HG02840 (cell line): ENCODE measurements around the gene TEX29.

ENCODE experiments used
- ATAC-seq: cut with Tn5 transposase; IDR thresholded peaks from one replicate; pipeline ENCODE4 v1.9.1; 2021; ENCODE audit warnings: mild to moderate bottlenecking, moderate library complexity, moderate number of reproducible peaks; ENCODE audit not compliant: unreplicated experiment, low FRiP score

TEX29 gene

DNA sequence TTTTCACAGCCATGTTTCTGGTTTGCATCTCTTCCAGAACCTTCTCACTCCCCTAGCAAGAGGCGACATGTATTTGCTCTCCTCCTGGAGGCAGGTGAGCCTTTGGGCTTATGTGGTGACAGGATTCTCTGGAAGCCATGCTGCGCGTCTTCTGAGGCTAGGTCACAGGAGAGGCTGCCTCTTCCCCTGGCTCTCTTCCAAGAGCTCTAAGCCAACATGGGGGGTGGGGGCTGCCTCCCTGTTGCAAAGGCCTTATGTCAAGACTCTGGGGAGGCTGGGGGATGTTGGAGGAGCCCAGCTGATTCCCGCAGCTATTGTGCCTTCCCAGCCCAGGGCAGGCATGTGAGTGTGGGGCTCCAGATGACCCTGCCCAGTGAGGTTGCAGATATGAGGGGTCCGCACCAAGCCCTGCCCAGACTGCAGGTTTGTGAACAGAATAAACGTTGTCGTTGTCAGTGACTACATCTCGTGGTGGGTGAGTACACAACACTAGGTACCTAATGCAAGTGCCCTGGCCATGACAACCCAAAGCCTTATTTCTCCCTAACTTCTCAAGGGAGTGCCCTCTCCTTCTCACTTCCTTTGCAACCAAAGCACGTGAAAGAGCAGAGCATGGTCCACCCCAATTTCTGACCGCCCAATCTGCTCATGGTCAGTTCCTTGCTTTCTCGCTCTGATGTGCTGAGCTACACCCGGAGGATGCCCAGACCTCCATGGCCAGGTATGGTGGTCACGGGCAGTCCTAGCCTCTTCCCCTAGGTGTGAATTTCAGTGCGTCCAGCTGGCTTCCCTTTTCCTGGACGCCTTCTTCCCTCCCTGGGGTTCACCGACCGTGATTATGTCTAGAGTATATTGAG is 44.9 kb downstream of the TEX29 start:
- ATAC-seq: no peak

DNA sequence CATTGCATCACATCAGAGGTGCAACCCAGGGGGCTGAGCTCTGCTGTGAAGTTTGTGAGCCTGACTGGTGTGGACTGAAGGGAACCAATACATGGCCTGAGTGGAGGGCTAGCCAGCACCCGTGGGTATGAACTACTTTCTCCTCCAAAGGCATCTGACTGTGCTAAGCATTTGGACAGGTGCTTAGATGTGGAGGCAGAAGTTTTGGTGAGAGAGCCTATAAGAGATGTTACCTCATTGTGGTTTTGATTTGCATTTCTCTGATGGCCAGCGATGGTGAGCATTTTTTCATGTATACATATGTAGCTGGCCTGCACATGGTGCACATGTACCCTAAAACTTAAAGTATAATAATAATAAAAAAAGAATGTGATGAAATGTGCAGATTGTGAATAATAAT is 46.9 kb downstream of the TEX29 start:
- no peak for ATAC-seq

DNA sequence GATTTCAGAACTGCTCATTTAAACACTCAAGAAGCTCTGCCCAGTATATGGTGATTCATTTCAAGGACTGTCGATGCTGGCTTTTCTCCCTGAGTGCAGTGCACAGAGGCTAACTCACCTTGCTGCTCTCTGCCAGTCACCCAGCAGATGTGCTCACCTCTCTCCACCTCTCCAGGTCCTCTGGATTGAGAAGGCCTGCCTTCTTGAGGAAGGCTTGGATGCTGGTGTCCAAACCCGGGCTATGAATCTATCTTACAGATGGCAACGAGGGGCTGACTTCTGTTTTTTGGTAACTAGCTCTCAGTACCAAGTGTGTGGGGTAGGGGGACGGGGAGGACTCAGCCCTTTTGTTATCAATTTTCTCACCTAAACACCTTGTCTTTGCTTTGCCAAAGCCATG is 47.6 kb downstream of the TEX29 start:
- no peak for ATAC-seq

DNA sequence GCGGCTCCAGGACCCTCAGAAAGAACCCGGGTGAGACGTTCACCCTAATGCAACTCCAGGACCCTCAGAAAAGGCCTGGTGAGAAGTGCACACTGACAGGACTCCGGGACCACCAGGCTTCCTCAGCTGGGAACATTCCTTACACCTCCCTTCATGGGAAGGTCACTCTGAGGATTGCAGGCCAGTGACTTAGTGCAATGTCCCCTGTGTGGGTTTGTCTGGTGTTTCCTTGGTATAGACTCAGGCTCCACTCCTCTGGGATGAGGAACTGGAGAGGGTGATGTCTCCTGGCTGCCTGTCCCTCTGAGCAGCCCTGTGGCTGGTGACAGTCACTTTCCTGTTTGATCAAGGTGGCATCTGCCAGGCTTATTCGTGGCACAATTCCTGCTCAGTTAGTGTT is 49.7 kb downstream of the TEX29 start:
- ATAC-seq: no peak

DNA sequence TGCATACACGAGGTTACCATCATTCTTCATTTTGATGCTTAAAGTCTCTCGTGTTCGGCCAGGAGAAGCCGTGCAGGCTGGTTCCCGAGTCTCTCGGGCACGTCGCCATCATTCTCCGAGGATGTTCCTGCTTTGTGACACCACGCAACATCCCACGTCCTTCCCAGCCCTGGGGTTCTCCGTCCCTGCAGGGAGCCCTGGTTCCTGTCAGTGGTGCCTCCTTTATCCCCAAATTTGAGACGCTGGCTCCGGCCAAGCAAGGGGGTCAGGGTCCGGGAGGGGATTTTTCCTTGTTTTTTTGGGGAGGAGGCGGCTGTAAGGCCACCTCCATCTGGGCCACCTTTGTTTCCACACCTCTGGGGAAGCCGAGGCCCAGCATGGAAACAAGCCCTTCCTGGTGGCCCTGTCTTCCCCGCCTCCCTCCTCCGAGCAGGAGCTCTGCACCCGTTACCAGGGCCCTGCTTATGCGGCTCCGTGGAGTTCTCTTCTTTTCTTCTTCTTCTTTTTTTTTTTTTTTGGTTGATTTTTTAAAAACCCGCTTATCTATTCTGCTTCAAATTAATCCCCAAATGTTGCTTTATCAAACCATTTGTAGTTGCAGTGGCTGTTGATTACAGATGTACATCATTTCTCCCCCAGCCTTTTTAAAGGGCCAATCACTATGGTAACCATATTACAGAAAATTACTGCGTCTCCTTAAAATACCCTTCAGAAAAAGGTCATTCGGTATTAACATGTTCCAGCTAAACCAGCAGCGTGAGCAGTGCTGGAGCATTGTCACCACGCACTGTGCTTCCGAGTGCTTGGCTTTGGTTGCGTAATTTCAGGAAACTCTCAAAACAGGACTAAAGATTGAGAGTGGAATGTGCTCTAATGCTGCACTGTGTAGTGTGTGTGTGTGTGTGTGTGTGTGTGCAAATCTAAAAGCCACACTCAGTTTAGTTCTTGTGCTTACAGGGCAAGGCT is 50.4 kb downstream of the TEX29 start:
- no peak for ATAC-seq

DNA sequence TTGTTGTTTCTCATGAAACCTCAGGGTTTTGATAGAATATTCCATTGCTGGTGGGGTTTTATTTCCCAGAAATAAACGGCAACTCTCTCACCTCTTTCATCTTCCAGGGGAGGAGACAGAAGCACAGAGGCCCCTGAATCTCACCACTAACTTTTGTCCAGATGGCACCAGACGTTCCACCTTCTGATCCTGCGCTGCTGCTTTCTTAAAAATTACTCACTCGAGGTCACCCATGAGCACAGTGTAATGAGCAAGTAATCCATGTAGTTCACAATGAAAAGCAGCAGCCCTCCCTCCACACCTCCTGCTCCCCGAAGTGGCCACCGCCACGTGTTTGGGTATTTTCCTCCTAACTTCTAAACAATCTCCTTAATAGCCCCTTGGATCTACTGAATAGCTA is 51.3 kb downstream of the TEX29 start:
- no peak for ATAC-seq

DNA sequence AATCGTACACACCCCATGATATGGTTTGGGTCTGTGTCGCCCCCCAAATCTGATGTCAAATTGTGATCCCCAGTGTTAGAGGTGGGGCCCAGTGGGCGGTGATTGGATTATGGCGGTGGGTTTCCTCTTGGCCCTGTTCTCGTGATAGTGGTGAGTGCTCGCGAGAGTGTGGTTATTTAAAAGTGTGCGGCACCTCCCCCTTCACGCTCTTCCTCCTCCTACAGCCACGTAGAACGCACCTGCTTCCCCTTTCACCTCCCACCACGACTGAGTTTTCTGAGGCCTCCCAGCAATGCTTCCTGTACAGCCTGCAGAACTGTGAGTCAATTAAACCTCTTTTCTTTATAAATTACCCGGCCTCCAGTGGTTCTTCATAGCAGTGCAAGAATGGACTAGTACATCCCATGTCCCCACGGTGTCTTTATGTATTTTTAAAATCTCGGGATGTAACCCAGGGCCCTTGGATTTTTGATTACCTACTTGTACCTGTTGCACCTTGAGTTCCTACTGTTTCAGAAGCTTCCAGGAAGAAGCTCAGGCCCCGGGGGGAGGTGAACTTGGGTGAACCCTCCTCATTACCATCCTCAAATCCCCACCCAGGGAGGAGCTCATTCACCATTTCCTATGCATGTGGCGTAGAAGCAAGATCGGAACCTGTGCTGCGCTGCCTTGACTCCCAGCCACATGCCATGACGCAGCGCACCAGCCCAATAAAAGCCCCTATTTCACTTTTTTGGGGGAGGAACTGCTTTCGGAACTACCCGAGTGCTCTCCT is 52.4 kb downstream of the TEX29 start:
- ATAC-seq: no peak

DNA sequence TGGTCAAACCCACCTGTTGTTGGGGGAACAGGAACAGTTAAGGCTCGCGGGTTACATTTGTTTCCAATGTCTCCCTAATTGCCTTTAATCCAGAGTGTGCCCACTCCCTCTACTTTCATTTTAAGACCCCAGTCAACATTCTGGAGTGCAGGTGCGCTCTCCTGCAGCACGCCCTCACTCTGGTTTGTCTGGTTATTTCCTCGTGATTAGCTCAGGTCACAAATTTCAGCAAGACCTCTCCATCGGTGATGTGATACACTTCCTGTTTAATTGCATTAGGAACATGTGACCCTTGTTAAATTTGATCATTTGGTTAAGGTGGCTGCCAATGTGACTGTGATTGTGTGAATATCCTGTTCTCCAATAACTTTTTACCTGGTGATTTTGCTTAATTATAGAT is 53.0 kb downstream of the TEX29 start:
- no peak for ATAC-seq

DNA sequence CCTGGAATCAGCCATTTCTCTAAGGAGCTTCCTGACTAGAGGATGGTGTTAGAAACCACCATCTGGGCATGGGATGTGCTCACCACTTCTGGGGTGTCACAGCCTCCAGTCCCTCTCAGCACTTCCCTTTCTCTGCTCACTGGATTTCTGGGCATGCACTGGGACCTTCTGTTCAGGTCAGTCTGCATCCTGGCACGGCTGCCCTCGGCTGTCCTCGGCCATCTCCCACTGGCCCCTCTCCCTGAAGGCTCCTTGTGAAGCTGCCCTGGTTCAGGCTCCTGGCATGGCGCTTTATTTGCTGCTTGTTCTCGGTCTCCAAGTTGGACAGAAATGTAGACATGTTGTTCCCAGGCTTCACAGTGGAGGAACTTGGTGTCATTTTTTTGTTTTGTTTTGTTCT is 60.0 kb downstream of the TEX29 start:
- no peak for ATAC-seq

DNA sequence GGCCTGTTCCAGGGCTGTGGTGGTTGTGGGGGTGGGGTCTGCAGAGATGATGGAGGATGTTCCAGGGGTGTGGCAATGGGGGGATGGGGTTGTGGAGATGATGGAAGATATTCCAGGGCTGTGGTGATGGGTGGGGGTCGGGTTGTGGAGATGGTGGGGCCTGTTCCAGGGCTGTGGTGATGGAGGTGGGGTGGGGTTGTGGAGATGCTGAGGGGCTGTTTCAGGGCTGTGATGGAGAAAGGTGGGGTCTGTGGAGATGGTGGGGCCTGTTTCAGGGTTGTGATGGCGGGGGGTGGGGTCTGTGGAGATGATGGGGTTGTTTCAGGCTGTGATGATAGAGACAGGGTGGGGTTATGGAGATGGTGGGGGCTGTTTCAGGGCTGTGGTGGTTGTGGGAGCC is 62.0 kb downstream of the TEX29 start:
- no peak for ATAC-seq

DNA sequence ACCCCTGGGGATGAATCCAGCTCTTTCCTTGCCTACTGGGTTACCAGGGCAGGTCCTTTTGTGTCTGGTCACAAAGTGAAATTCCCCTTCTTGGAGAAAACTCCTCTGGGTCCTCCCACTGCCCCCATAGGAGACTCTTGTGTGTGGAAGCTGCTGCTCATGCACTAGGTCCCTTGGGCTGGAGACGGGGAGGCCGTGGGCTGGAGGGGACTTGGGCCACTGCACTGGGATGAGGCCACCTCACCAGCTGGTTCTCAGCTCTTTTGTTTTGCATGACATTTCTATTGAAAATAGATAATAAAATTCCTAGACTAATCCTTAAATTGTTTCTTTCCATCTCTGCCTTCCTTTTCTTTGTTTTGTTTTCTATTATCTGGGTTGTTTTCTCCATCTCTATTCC is 62.4 kb downstream of the TEX29 start:
- no peak for ATAC-seq

DNA sequence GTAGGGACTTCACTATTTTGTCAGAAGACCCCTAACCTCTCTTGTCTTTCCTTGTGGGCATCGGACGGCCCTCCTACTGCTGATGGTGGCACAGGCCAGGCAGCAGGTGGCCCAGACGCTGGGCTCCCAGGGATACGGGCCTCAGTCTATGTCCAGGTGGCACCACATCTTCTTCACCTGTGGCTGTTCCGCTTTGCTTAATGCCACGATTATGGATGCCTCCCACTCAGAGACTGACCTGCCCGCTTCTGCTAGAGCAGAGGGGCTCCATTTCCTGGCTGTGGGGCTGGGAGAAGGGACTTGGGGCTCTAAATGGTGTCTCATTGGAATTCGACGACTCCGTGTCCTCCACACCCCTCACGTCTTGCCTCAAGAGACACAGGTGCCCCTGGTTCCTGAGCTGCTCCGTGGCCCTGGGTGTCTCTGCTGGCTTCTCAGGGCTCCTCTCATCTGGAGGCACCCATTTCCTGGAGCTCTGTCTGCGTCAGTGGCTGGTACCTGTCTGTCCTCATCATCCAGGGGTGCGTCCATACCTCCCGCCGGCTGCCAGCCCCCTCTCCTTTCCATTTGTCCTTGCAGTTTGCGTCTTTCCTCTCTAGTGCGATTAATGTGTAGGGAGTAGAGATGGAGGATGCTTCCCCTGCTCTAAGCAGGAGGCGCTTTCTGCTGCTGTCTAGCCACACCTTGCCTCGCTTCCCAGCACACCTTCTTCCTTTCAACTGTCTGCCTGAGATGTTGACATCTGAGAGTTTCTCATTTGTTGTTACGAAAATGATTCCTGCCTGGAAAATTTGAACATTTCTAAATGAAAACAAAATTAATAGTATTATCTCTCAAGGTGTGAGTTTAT is 63.4 kb downstream of the TEX29 start:
- no peak for ATAC-seq

DNA sequence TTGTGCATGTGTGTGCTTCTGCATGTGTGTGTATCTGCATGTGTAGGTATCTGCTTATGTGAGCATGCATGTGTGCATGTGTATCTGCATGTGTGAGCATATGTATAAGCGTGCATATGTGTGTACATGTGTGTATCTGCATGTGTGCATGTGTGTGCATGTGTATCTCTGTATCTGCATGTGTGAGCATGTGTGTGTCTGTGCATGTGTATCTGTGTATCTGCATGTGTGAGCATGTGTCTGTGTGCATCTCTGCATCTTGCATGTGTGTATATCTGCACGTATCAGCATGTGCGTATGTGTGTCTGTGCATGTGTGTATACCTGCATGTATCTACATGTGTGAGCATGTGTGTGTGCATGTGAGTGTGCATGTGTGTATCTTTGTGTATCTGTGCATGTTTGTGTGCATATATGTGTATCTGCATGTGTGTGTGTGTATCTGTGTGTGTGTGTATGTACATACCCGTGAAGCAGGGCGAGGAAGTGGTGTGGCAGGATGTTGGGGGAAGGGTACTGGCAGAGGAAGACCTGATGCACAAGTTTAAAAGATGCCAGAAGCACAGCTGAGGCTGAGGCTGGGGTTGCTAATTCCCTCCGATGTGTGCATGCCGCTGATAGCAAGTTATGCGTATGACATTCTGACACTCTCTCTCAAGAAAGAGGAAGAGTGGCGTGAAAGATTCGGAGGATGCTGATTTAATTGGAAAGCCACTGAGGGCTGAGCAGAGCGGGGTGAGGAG is 64.2 kb downstream of the TEX29 start:
- no peak for ATAC-seq

DNA sequence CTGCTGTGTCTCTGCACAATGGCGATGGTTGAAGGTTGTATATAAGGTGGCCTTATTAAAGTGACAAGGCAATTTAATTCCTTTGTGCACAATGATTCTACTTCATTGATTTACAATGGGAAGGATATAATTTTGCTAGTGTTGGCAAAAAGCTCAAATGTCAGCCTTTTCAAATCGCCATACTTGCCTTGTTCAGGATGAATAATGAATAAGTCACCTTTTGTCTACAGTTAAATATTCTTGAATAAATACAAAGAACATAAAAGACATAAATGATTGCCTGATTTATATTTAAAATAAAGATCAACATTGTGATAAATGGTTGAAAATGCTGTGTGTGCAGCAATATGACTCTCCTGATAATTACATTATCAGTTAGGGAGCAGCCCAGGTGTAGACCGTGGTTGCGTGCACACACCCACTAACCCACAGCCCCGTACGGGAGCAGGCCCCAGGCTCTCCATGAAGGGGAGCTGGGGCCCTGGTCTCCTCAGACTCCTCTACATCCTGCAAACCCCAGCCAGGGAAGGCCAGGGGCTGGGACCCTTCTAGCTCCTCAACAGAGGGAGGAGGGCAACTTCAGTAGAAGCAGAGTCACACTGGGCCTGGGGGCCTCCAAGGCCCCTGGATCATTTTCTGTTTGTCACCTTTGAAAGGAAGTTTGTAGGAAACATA is 64.9 kb downstream of the TEX29 start:
- ATAC-seq: no peak

DNA sequence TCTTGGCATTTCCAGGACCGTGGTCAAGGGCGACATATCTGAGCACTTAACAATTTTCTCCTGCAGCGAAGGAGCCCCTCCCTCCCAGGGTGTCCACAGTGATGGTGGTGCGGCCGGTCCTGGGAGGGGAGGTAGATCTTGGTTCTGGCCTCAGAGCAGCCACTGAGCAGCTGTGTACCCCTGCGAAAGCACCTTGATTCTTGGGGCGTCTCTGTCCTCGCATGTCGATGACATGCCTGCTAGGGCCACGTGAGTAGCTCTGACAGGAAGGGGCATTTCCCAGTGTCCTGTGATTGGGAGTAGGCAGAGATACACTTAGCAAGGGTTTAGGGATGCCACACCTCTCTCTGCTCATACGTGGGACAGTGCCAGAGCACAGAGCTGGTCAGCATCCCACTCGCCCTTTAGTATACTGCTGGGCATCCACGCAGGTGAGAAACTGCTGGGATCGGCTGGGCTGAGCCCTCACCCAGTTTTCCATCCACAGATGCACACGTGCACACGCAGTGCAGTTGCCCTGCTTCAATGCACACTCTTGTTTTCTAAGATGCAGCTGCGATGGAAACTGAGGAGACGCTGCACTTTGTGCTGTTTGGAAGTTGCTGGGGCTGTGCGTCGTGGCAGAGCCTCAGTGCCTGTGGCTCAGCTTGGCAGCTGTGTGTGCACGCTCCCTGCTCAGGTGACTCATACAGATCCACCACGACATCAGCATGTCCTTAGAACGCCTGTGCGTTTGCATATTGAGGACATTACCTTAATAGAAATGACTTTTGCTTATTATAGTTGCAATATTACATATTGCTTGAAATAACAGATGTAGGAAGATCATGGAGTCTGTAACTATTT is 66.8 kb downstream of the TEX29 start:
- no peak for ATAC-seq

DNA sequence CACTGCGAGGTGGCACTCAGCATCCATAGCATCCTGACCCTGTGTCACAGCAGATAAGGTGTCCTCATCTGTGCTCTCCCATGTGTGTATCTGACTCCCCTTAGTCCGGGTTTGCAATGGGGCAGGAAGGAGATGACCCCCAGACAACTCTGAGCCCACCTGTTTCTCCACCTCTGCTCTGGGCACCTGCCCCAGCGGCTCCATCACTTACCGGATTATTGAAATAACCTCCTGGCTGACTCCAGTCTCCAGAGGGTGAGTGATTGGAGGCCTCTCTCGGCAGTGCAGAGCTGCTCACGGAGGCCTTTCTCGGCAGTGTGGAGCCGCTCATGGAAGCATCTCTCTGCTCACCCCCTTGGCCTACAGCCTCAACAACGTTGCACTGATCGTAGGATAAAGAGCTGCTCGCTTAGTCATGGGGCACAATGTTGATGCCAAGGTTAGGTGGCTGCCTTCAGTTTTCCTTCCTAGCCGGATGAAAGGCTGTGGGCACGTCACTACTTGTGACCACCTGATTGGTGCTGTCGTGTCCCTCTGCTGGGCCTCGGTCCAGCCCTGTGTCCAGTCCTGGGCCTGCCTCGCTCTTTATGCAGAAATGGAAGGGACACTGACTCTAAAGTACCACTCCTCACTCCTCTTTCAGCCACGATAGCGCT is 67.6 kb downstream of the TEX29 start:
- no peak for ATAC-seq

DNA sequence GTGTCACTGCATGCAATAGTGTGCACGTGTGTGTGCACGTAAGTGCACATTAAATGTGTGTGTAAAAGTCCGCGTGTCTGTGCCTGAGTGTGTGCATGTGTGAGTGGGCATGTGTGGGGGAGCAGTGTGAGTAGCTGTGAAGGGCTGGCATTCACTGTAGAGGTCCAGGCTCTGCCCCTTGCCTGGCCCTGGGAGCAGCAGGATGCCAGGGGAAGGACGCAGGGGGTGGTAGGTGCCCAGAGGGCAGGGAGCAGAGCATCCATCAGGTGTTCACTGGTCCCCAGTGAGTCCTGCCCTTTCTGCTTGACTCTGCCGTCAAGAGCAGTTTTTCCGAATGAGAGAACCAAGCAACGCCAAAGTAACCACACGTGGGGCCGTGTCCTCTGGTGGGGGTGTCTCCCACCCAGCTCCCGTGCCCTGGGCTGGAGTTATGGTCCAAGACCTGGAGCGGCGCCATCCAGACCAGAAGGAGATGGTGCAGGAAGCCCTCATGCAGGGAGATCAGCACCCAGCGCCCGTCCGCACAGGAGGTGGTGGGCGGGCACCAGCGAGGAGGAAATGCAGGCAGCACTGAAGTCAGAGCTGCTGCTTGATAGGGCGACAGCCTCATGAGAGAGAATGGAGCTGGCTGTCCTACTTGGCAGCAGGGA is 68.5 kb downstream of the TEX29 start:
- ATAC-seq: no peak
